GM23338 (cell line): ENCODE data around the gene KCTD1.

Source experiments
- EZH2 ChIP-seq: fragments of 200-600 bp; sonication (generic); IDR thresholded peaks from one replicate; pipeline ENCODE4 v1.8.0; 2017; ENCODE audit warnings: antibody characterized with exemption, mild to moderate bottlenecking, low read depth; ENCODE audit not compliant: unreplicated experiment
- EZH2phosphoT487 ChIP-seq: fragments of 200-600 bp; sonication (generic); IDR thresholded peaks from one replicate; pipeline ENCODE4 v1.8.1; 2018; ENCODE audit warnings: antibody characterized with exemption; ENCODE audit not compliant: unreplicated experiment
- JUNB ChIP-seq: IDR thresholded peaks from one replicate; pipeline ENCODE4 v1.6.1; 2016; ENCODE audit warnings: antibody characterized with exemption; ENCODE audit not compliant: unreplicated experiment
- POLR2AphosphoS5 ChIP-seq: IDR thresholded peaks from 2 replicates; pipeline ENCODE4 v1.6.1; 2016; ENCODE audit warnings: antibody characterized with exemption, low read depth
- ZNF331 ChIP-seq: fragments of 250-450 bp; sonication (Bioruptor Pico); IDR thresholded peaks from 2 replicates; pipeline ENCODE4 v1.5.0; 2020; ENCODE audit warnings: low read depth, mild to moderate bottlenecking, moderate library complexity
- TF ChIP-seq, protein P1 (sequence below), 2 experiments: fragments of 200-600 bp in 1 of 2; sonication (generic) in 1 of 2; conservative IDR thresholded peaks; 2 replicates each; pipeline versions ENCODE4 v1.5.1 to v1.6.1; 2016 to 2017; ENCODE audit warnings: antibody characterized with exemption in 2 of 2, low read depth in 2 of 2, mild to moderate bottlenecking in 2 of 2, moderate library complexity in 1 of 2
- TF ChIP-seq, protein P2 (sequence below): IDR thresholded peaks from 2 replicates; pipeline ENCODE4 v1.6.1; 2016; ENCODE audit warnings: antibody characterized with exemption
- TF ChIP-seq, protein P3 (sequence below): IDR thresholded peaks from one replicate; pipeline ENCODE4 v1.6.1; 2018; ENCODE audit warnings: antibody characterized with exemption; ENCODE audit not compliant: unreplicated experiment

DNA sequence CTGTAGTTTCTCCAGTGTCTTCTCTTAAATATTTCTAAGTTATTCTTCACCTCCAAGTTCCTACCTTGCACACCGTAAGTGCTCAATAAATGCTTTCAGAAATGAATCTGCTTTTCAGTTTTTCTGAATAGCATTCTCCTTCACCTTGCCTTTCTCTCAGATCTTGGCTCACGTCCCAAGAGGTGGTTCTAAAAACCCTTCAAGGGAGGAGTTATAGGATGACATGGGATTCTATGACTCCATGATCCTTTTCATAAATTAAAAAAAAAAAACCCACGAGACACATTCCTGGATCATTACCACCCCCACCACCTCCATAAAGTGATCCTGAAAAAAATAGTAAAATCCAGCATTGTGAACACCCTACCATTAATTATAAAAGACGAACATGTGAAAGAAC lies 11.7 kb downstream of the KCTD1 start:
- TF ChIP-seq, protein P1, sequence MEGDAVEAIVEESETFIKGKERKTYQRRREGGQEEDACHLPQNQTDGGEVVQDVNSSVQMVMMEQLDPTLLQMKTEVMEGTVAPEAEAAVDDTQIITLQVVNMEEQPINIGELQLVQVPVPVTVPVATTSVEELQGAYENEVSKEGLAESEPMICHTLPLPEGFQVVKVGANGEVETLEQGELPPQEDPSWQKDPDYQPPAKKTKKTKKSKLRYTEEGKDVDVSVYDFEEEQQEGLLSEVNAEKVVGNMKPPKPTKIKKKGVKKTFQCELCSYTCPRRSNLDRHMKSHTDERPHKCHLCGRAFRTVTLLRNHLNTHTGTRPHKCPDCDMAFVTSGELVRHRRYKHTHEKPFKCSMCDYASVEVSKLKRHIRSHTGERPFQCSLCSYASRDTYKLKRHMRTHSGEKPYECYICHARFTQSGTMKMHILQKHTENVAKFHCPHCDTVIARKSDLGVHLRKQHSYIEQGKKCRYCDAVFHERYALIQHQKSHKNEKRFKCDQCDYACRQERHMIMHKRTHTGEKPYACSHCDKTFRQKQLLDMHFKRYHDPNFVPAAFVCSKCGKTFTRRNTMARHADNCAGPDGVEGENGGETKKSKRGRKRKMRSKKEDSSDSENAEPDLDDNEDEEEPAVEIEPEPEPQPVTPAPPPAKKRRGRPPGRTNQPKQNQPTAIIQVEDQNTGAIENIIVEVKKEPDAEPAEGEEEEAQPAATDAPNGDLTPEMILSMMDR (conservative IDR thresholded peaks at IDR 0.05; ENCODE audit: low read depth in 2 of 2), result no peak
- no peak for TF ChIP-seq EZH2
- TF ChIP-seq, protein P2, sequence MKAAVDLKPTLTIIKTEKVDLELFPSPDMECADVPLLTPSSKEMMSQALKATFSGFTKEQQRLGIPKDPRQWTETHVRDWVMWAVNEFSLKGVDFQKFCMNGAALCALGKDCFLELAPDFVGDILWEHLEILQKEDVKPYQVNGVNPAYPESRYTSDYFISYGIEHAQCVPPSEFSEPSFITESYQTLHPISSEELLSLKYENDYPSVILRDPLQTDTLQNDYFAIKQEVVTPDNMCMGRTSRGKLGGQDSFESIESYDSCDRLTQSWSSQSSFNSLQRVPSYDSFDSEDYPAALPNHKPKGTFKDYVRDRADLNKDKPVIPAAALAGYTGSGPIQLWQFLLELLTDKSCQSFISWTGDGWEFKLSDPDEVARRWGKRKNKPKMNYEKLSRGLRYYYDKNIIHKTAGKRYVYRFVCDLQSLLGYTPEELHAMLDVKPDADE, result no peak
- TF ChIP-seq, protein P3, sequence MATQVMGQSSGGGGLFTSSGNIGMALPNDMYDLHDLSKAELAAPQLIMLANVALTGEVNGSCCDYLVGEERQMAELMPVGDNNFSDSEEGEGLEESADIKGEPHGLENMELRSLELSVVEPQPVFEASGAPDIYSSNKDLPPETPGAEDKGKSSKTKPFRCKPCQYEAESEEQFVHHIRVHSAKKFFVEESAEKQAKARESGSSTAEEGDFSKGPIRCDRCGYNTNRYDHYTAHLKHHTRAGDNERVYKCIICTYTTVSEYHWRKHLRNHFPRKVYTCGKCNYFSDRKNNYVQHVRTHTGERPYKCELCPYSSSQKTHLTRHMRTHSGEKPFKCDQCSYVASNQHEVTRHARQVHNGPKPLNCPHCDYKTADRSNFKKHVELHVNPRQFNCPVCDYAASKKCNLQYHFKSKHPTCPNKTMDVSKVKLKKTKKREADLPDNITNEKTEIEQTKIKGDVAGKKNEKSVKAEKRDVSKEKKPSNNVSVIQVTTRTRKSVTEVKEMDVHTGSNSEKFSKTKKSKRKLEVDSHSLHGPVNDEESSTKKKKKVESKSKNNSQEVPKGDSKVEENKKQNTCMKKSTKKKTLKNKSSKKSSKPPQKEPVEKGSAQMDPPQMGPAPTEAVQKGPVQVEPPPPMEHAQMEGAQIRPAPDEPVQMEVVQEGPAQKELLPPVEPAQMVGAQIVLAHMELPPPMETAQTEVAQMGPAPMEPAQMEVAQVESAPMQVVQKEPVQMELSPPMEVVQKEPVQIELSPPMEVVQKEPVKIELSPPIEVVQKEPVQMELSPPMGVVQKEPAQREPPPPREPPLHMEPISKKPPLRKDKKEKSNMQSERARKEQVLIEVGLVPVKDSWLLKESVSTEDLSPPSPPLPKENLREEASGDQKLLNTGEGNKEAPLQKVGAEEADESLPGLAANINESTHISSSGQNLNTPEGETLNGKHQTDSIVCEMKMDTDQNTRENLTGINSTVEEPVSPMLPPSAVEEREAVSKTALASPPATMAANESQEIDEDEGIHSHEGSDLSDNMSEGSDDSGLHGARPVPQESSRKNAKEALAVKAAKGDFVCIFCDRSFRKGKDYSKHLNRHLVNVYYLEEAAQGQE, result no peak
- TF ChIP-seq EZH2phosphoT487, result no peak
- no peak for TF ChIP-seq POLR2AphosphoS5
- no peak for TF ChIP-seq JUNB
- no peak for TF ChIP-seq ZNF331 (CRISPR knock-in tag)
